Duodenal mucosa (tissue), 2 donors: ENCODE measurements around the gene ETFRF1.

Source experiments
- H3K27ac ChIP-seq: one replicate; pipeline ENCODE4 v1.7.0; 2013; ENCODE audit warnings: low read depth, low read length
- H3K27me3 ChIP-seq, 2 donors: one replicate each; pipeline ENCODE4 v1.7.0; 2013; ENCODE audit warnings: low read length in 2 of 2, control low read depth in 1 of 2; ENCODE audit not compliant: insufficient read depth in 2 of 2, control insufficient read depth in 1 of 2
- H3K36me3 ChIP-seq, 2 donors: one replicate each; pipeline ENCODE4 v1.7.0; 2013; ENCODE audit warnings: low read length in 2 of 2, control low read depth in 1 of 2; ENCODE audit not compliant: insufficient read depth in 2 of 2, control insufficient read depth in 1 of 2
- H3K4me1 ChIP-seq, 2 donors: one replicate each; pipeline ENCODE4 v1.7.0; 2013; ENCODE audit warnings: low read length in 2 of 2, control low read depth in 1 of 2; ENCODE audit not compliant: insufficient read depth in 2 of 2, control insufficient read depth in 1 of 2
- H3K4me3 ChIP-seq, 2 donors: one replicate each; pipeline ENCODE4 v1.7.0; 2013; ENCODE audit warnings: low read length in 2 of 2, low read depth in 1 of 2
- H3K9ac ChIP-seq, 2 donors: one replicate each; pipeline ENCODE4 v1.7.0; 2013; ENCODE audit warnings: low read length in 2 of 2, low read depth in 1 of 2
- H3K9me3 ChIP-seq, 2 donors: one replicate each; pipeline ENCODE4 v1.7.0; 2013; ENCODE audit warnings: low read length in 2 of 2, control low read depth in 1 of 2; ENCODE audit not compliant: control insufficient read depth in 1 of 2

Gene ETFRF1

GRCh38 chr12:25195056-25195971, at the start of gene ETFRF1, which contains the start of gene DNAI7:
Gene ETFRF1 (plus strand): TSS chr12:25195237. CDS start chr12:25203957, 8,720 bp downstream.
Gene DNAI7 (minus strand): TSS chr12:25195160. CDS start chr12:25195078, 82 bp downstream.
- Histone ChIP-seq H3K27ac (peak within 1 kb of the TSS; percentile 93), H3K4me1 (peaks cover 14 to 15% of the 10 kb centered on the region in 2 donors), H3K27me3 (no peaks in the 10 kb centered on the region), H3K4me3 (peak within 1 kb of the TSS; percentile 98 to 99), H3K9me3 (no peaks in the 10 kb centered on the region), H3K36me3 (no peaks in the 10 kb centered on the region), H3K9ac (peak within 1 kb of the TSS; percentile 92 to 95)

GRCh38 chr12:25146686-25147085, 48.4 kb upstream of the ETFRF1 start:
- Histone ChIP-seq H3K4me3 (no peak overlapping the region), H3K27me3 (no peaks in the 10 kb centered on the region), H3K36me3 (no peaks in the 10 kb centered on the region), H3K27ac (no peak overlapping the region), H3K4me1 (no peaks in the 10 kb centered on the region), H3K9me3 (no peaks in the 10 kb centered on the region), H3K9ac (no peak overlapping the region)

GRCh38 chr12:25151476-25151875, 43.6 kb upstream of the ETFRF1 start:
- Histone ChIP-seq H3K36me3 (no peaks in the 10 kb centered on the region), H3K27ac (no peak overlapping the region)

GRCh38 chr12:25152055-25152454, 43.0 kb upstream of the ETFRF1 start:
- Histone ChIP-seq H3K27me3 (no peaks in the 10 kb centered on the region), H3K4me3 (no peak overlapping the region), H3K4me1 (no peaks in the 10 kb centered on the region), H3K27ac (no peak overlapping the region), H3K36me3 (no peaks in the 10 kb centered on the region), H3K9ac (no peak overlapping the region), H3K9me3 (no peaks in the 10 kb centered on the region)

More at GRCh38 chr12:25151476-25151875, 43.6 kb upstream of the ETFRF1 start:
- Histone ChIP-seq H3K4me1 (no peaks in the 10 kb centered on the region), H3K9ac (no peak overlapping the region), H3K4me3 (no peak overlapping the region), H3K27me3 (no peaks in the 10 kb centered on the region), H3K9me3 (no peaks in the 10 kb centered on the region)

GRCh38 chr12:25155022-25155576, 39.9 kb upstream of the ETFRF1 start:
- no peaks in the 10 kb centered on the region for H3K4me1 ChIP-seq
- no peak overlapping the region for H3K4me3 ChIP-seq
- H3K36me3 ChIP-seq, result no peaks in the 10 kb centered on the region
- no peak overlapping the region for H3K9ac ChIP-seq
- no peak overlapping the region for H3K27ac ChIP-seq
- no peaks in the 10 kb centered on the region for H3K9me3 ChIP-seq
- no peaks in the 10 kb centered on the region for H3K27me3 ChIP-seq

GRCh38 chr12:25156061-25156460, 39.0 kb upstream of the ETFRF1 start:
- H3K4me3 ChIP-seq, result no peak overlapping the region
- no peaks in the 10 kb centered on the region for H3K9me3 ChIP-seq
- no peaks in the 10 kb centered on the region for H3K27me3 ChIP-seq
- H3K4me1 ChIP-seq, result no peaks in the 10 kb centered on the region
- no peak overlapping the region for H3K9ac ChIP-seq
- no peak overlapping the region for H3K27ac ChIP-seq
- no peaks in the 10 kb centered on the region for H3K36me3 ChIP-seq

- H3K27me3 ChIP-seq, result no peaks in the 10 kb centered on the region
- no peak overlapping the region for H3K9ac ChIP-seq
- no peaks in the 10 kb centered on the region for H3K36me3 ChIP-seq
- H3K4me1 ChIP-seq, result no peaks in the 10 kb centered on the region
- no peaks in the 10 kb centered on the region for H3K9me3 ChIP-seq
- H3K27ac ChIP-seq, result no peak overlapping the region
- H3K4me3 ChIP-seq, result no peak overlapping the region
These were observed 32.2 kb upstream of the ETFRF1 start for GRCh38 chr12:25162866-25163265.

GRCh38 chr12:25182765-25183164, 12.3 kb upstream of the ETFRF1 start:
- Histone ChIP-seq H3K4me3 (no peak overlapping the region), H3K9me3 (no peaks in the 10 kb centered on the region), H3K4me1 (no peaks in the 10 kb centered on the region), H3K27ac (no peak overlapping the region), H3K27me3 (no peaks in the 10 kb centered on the region), H3K9ac (no peak overlapping the region), H3K36me3 (no peaks in the 10 kb centered on the region)

- Histone ChIP-seq H3K4me3 (no peak overlapping the region), H3K4me1 (no peaks in the 10 kb centered on the region), H3K36me3 (no peaks in the 10 kb centered on the region), H3K9me3 (no peaks in the 10 kb centered on the region), H3K27me3 (no peaks in the 10 kb centered on the region), H3K9ac (no peak overlapping the region), H3K27ac (no peak overlapping the region)
These were observed 10.9 kb upstream of the ETFRF1 start for GRCh38 chr12:25184132-25184531.

GRCh38 chr12:25186038-25186787, 8.8 kb upstream of the ETFRF1 start:
- no peak overlapping the region for H3K4me3 ChIP-seq
- H3K36me3 ChIP-seq, result no peaks in the 10 kb centered on the region
- H3K27ac ChIP-seq, result no peak overlapping the region
- H3K4me1 ChIP-seq, result no peaks in the 10 kb centered on the region
- no peaks in the 10 kb centered on the region for H3K9me3 ChIP-seq
- H3K27me3 ChIP-seq, result no peaks in the 10 kb centered on the region
- H3K9ac ChIP-seq, result no peak overlapping the region
